Measurements from ENCODE around the gene CAPN2.
A peak's percentile ranks its signal among the peaks of the same experiment; 100 is the strongest.
"Not testable (repeated sequence)": the region's sequence is repeated elsewhere in the genome, so short reads cannot be mapped to it uniquely, and the experiment has no call there.

The CAPN2 gene

DNA sequence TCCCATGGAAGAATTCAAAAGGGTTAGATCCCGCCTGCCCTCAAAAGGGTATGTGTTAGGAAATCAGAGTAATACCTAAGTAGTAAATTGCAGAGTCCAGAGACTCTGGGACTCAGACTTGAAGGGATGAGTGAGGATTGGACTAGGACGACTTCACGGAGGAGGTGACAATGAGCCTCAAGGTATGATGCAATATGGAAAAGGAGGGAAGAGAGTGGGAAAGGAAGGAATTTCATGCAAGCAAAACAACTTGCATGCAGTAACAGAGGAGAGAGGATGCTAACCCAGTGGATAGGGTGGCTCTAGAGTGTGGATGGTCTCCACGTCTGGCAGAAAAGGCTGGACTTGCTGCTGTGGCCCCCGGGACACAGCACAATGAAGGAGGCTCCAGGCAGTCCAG lies 4.8 kb downstream of the CAPN2 start:
- no peak for DNase-seq (ENCODE audit: low spot score)

DNA sequence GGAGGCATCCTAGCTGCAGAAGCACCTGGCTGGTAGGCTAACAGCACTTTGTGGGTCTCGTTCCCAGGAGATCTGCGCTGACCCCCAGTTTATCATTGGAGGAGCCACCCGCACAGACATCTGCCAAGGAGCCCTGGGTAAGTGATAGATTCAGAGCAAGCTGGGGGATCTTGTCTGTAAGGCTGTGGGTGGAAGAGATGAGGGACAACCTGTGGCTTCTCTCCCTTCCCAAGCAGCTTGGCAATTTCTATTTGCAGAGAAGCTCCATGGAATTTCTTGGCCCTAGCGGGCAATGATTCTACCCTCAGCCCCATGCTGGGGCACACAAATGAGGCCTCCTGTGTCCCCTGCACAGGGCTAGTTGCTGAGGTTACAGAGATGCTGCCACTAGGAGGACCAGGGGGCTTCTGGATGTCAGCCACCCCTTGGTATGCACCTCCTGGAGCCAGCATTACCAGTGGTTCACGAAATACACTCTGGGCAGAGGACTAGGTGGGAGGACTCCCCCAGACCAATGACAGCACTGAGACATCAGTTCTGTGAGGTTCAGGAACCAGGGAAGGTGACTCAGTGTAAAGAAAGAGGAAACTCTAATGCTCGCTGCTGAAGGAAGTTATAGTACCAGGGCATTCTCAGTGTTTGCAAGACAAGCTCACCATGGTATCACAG lies 5.5 kb downstream of the CAPN2 start:
- DNase-seq (ENCODE audit: low spot score) = no peak

DNA sequence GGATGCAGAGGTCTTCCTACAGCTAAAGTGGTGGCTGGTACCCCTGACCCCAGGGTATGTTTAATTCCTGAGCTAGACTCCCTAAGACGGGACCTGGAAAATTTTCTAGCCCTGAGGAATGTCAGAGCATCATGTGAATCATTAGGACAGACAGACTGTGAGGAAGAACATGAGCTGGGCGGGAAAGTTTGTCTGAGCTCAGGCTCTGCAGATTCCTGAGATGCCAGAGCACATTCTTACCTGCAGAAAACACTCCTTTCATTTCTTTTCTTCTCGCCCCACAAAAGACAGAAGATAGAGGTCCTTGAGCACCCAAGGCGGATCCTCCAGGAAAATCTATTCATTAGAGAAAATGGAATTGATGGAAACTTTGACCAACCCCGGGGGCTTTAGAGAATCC lies 6.5 kb downstream of the CAPN2 start:
- DNase-seq (ENCODE audit: low spot score) = no peak

GRCh38 chr1:223720971-223721591 lies 8.7 kb downstream of the CAPN2 start:
- no peak for DNase-seq (ENCODE audit: low spot score)

GRCh38 chr1:223721658-223722607 lies 9.6 kb downstream of the CAPN2 start:
- no peak for DNase-seq (ENCODE audit: low spot score)

DNA sequence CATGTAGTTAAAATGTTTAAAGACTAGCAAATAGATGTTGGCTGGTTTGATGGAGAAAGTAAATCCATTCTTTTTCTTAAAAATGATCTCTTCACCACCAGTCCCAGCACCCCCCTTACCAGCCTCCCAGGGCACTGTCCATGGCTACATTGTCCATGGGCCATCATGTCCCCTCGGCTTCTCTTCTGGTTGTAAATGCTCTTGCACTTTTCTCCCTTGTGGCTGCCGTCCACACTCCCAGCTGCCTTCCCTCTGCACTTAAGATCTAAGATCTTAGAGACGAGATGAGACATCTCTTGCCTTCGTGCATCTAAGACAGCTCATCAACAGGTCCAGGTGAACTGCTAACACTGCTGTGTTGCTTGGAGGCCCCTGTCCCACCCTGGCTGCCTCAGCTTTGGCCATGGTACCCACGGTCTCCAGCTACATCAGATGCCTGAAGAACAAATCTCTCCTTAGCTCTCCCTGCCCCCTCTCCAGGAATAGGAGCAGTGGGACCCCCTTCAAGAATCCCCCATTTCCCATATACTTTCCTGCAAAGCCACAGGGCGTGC lies 11.1 kb downstream of the CAPN2 start:
- no peak for DNase-seq (ENCODE audit: low spot score)

DNA sequence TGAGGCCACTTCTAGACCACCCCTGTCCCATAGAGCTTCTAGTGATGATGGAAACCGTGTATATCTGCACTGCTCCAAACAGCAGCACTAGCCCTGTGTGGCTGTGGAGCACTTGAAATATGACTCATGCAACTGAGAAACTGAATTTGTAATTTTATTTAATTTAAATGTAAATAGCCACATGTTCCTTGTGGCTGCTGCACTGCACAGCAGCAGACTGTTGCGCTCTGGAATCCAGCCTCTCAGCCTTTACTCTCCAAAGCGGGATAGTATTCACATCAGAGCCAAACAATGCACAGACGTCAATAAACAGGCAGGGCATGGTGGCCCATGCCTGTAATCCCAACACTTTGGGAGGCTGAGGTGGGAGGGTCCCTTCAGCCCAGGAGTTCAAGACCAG lies 12.0 kb downstream of the CAPN2 start:
- no peak for DNase-seq (ENCODE audit: low spot score)

- DNase-seq (ENCODE audit: low spot score) = no peak
These were observed 13.2 kb downstream of the CAPN2 start for GRCh38 chr1:223725578-223725977.

DNA sequence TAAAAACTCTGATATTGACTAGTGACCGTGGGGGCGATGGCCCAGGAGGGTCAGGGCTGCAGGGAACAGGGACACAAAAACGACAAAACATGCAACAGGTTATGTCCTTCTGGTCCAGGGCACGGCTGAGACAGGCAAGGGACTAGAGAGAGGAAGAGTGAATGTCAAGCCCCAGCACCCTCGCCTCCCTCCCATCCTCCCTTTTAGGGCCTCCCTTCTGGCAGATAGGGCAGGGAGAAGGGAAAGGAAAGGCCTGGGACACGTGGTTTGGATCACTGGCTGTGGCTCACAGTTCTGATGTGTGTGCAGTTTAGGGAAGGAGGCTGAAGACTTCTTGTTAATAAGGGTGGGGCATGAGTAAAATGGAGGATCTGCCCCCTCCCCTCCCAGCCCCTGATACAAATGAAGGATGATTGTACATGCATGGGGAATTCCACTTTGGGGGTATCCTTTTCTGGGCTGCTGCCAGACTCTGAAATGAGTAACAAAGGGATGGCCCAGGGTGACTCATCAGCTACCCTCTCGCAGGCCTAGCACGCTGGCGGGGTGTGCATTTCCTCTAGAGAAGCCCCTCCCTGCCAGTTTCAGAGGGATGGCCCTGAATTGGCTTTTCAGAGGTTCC lies 14.2 kb downstream of the CAPN2 start:
- DNase-seq (ENCODE audit: low spot score) = peak; percentile 79

DNA sequence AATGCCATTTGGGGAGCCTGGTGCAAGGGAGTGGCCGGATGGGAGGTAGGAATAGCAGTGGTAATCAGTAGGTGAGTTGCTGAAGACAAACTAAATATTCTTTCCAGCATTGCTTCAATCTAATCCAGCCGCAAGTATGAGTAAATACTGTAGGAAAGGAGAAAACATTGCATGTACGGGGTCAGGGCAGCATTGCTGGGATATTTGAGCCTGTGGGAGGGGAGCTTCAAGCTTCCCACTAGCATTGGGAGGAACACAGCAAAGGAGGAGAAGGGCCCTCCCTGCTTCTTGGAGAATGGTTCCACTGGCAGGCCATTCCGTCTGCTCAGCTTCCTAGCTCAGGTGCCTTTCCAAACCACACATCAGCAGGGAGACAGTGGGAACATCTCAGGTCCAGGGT lies 15.2 kb downstream of the CAPN2 start:
- no peak for DNase-seq (ENCODE audit: low spot score)

- DNase-seq (ENCODE audit: low spot score) = no peak
These were observed 17.6 kb downstream of the CAPN2 start for GRCh38 chr1:223729906-223730305.

DNA sequence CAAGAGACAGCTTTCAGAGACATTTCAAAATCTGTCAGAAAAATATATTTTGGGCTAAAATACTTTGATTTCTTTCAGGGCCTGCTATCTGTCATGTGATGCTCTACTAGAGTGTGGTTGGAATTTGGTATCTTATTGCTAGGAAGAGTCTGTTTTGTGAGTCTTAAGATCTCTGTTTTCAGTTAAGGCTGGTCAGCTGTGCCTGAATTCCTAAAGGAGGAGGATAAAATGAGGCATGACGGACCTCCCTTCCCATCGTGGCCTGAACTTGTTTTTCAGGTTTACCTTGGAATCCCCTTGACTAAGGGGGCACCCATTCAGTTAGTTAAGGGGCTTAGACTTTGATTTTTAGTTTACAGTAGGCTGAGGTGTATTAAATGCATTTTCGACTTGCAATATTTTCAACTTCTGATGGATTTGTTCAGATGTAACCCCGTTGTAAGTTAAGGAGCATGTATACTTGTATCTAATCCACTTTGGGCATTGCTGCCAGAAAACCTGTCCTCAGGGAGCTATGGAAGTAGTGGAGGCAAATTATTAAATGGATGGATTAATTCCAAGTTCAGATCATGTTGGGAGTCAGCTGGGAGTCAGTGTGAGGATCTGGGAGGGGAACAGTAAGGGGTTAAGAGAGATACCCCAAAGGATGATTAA lies 18.3 kb downstream of the CAPN2 start:
- no peak for DNase-seq (ENCODE audit: low spot score)

DNA sequence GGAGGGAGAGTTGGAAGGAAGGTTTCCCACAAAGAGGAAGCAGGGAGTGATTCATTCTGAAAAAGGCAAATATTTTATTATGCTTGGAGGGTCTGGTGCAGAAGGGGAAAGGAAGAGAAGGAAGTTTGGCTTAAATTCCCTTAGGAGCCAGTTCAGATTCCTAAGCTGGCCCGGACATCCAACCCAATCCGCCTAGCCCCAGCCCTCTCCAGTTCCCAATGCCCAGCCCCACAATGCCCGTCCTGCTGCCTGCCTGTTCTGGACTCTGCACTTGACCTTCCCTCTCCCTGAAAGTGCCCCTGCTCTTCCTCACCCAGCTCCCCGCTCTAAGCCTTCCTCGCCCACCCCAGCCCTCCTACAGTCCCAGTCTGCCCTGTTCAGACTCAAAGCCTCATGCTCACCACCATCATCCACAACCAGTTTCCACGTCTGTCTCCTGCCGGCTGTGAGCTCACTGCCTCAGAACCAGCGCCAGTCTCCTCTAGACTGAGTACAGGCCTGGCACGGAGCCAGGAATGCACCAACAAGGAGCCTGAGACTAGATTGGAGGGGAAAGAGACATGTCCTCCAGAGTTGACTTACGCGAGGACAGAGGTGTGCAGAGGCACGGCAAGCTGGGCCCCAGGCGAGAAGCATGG lies 18.9 kb downstream of the CAPN2 start:
- DNase-seq (ENCODE audit: low spot score) = no peak

DNA sequence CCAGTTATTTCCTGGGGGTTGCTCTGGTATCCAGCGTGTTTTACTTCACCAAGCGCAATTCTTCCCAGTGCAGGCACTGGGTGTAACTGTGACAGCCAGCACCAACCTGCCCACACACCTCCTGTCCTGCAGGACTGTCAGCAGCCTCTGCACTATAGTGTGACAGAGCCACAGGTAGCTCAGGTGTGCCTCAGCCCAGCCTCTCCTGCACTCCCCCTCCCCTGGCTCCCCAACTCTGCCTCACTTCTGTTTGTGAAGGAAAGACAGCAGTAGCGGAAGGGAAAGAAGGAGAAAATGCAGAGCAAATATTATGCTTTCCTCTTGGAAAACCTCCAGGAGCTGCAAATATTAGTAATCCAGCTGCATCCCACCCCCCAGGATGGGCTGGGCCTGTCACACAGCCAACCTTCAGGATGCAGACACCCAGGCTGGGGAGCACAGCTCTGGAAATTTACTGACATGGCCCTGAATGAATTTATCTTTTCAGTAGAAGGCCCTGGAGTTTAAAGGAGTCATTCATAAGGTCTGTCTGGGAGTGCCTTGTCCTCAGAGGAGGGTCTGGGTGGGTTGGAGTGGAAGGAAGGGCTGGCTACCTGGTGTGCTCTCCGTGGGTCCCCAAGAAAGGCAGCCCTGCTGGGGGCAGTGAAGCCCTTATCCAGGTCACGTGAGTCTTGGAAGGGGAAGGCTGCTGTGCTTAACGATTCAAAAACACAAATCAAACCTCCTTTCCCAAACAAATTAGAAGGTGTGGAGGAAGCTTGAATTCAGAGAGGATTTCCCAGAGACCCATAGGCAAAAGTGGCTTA lies 20.9 kb downstream of the CAPN2 start:
- DNase-seq (ENCODE audit: low spot score) = no peak

DNA sequence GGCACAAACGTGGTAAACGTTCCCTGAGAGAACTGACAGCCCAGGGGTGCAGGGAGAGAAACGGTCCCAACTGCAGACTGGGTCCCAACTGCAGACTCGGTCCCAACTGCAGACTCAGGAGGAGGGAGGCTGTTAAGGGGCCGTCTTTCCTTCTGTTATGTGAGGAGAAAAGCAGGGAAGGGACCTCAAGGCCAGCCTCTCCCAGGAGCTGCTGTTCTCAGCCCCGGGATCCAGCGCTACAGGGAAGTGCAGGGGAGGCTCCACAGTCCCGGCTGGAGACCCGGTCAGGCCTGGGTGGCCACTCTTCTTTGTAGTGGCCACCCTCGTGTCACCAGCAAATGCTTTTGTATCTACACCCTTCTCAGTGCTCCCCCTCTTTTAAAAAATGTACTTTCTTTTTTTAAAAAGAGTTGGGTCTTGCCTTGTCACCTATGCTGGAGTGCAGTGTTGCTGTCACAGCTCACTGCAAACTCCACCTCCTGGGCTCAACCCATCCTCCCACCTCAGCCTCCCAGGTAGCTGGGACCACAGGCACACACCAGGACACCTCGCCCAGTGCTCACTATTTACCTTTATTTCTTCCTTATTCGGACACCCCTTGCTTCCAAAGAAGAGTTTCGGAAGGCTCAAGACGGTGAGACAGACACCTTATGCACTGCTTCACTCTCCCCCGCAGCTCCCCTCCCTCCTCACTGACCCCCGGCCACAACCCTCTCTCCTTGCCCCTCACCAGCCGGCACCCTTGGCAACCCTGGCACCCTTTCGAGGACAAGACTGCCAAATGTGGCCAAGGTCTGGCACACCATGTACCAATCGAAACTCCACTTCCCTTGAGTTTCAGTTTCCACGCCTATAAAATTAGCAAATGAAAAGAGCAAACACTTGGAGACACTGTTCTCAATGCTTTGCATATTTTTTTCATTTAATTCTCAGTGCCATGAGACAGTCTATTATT lies 21.8 kb downstream of the CAPN2 start:
- no peak for DNase-seq (ENCODE audit: low spot score)

DNA sequence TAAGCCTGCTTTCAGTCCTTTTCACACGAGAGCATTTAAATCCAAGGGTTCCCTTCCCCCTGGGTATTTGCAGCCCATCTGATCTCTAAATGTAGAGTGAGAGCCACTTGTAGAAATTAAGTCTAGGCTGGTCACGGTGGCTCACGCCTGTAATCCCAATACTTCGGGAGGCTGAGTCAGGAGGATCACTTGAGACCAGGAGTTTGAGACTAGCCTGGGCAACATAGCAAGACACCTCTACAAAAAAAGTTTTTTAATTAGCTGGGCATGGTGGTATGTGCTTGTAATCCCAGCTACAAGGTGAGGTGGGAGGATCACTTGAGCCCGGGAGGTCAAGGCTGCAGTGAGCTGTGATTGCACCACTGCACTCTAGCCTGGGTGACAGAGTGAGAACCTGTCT lies 24.3 kb downstream of the CAPN2 start:
- not testable (repeated sequence) for DNase-seq (ENCODE audit: low spot score)

GRCh38 chr1:223737342-223737741 lies 25.0 kb downstream of the CAPN2 start:
- DNase-seq (ENCODE audit: low spot score) = no peak

DNA sequence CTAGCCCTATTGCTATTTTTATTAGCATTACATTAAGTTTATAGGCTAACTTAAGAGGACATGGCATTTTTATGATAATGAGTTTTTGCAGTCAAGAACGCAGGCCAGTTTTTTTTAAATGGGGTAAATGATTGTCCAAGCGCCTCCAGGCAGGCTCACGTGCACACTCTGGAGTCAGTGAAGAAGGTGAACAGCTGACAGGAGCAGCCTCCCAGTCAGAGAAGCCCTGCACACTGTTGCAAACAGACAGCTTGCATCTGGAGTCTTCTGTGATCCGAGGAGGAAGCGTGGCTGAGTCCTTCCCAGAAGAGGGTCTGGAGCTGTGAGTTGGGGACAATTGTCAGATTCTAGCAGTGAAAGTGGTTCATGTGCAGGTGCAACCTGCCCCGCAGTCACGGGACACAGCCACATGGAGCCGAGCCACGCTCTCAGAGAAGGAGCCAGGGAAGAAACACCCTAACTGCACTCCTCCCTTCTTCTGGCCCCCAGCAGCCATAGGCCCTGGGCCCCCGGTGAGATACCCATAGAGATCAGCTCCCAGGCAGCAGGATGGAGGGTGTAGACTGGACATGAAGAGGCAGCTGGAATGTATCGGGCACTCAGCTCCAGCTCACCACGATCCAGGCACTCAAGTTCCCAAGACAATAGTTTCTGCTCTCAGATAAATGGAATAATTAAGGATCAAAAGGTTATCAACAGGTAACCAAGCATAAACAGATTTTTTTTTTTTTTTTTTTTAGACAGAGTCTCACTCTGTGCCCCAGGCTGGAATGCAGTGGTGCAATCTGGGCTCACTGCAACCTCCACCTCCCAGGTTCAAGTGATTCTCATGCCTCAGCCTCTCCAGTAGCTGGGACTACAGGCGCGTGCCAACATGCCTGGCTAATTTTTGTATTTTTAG lies 26.4 kb downstream of the CAPN2 start:
- DNase-seq (ENCODE audit: low spot score) = no peak

Measured in RKO (cell line).